GM15510 (cell line): ENCODE measurements around the gene DHX8.

Experiments
- POLR2A ChIP-seq: IDR thresholded peaks from 3 replicates; pipeline ENCODE4 v1.6.1; 2011; ENCODE audit warnings: borderline replicate concordance; ENCODE audit not compliant: insufficient read length; ENCODE audit errors: extremely low read depth

Gene DHX8

GRCh38 chr17:43483674-43484551 is at the start of gene DHX8:
Gene DHX8, plus strand, starts transcription at chr17:43483975. Its CDS starts 63 bp downstream, at chr17:43484038.
- TF ChIP-seq POLR2A: peak; percentile 87

- TF ChIP-seq POLR2A: no peak
Measured at GRCh38 chr17:43434902-43435319, 48.9 kb upstream of the DHX8 start.

GRCh38 chr17:43437756-43438155 is 46.0 kb upstream of the DHX8 start:
- TF ChIP-seq POLR2A: no peak

GRCh38 chr17:43438626-43439025 is 45.1 kb upstream of the DHX8 start:
- no peak for TF ChIP-seq POLR2A

- no peak for TF ChIP-seq POLR2A
Measured at GRCh38 chr17:43439041-43439440, 44.7 kb upstream of the DHX8 start.

GRCh38 chr17:43442711-43443110 is 41.1 kb upstream of the DHX8 start:
- no peak for TF ChIP-seq POLR2A

GRCh38 chr17:43443381-43443780 is 40.4 kb upstream of the DHX8 start:
- no peak for TF ChIP-seq POLR2A

- TF ChIP-seq POLR2A: no peak
Measured at GRCh38 chr17:43444223-43445008, 39.4 kb upstream of the DHX8 start.

- no peak for TF ChIP-seq POLR2A
Measured at GRCh38 chr17:43445009-43445589, 38.7 kb upstream of the DHX8 start.

GRCh38 chr17:43446773-43447172 is 37.0 kb upstream of the DHX8 start:
- TF ChIP-seq POLR2A: no peak

- TF ChIP-seq POLR2A: no peak
Measured at GRCh38 chr17:43448720-43449469, 34.9 kb upstream of the DHX8 start.

- TF ChIP-seq POLR2A: no peak
Measured at GRCh38 chr17:43449470-43450248, 34.1 kb upstream of the DHX8 start.

- TF ChIP-seq POLR2A: no peak
Measured at GRCh38 chr17:43453331-43453812, 30.4 kb upstream of the DHX8 start.

GRCh38 chr17:43454868-43455267 is 28.9 kb upstream of the DHX8 start:
- no peak for TF ChIP-seq POLR2A

- TF ChIP-seq POLR2A: no peak
Measured at GRCh38 chr17:43456029-43456428, 27.7 kb upstream of the DHX8 start.
